GM12874 (cell line): ENCODE measurements around the gene USP13.

ENCODE experiments used
- TF ChIP-seq, protein P1 (sequence below): IDR thresholded peaks from 2 replicates; pipeline ENCODE4 v1.5.1; 2011; ENCODE audit warnings: low read depth, mild to moderate bottlenecking, control low read depth, low read length, moderate library complexity; ENCODE audit not compliant: insufficient read depth

USP13 gene

DNA sequence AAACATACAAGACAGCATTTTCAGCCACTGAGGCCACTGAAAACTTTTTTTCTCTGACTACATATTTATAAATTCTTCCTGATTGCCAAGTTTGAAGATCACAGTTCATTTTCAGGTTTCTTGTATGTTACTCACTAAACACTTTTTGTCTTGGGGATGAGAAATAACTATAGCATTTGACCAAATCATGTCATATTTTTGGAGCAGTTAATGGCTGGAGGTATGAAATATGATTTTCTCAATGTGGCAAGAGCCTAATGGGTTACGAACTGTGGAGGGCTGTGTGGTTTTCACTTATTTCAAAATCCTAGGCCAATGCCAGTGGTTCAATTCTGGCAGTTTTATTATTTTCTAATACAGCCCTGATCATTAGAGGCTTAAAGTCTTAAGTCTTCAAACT lies 64.4 kb downstream of the USP13 start:
- TF ChIP-seq, protein P1, sequence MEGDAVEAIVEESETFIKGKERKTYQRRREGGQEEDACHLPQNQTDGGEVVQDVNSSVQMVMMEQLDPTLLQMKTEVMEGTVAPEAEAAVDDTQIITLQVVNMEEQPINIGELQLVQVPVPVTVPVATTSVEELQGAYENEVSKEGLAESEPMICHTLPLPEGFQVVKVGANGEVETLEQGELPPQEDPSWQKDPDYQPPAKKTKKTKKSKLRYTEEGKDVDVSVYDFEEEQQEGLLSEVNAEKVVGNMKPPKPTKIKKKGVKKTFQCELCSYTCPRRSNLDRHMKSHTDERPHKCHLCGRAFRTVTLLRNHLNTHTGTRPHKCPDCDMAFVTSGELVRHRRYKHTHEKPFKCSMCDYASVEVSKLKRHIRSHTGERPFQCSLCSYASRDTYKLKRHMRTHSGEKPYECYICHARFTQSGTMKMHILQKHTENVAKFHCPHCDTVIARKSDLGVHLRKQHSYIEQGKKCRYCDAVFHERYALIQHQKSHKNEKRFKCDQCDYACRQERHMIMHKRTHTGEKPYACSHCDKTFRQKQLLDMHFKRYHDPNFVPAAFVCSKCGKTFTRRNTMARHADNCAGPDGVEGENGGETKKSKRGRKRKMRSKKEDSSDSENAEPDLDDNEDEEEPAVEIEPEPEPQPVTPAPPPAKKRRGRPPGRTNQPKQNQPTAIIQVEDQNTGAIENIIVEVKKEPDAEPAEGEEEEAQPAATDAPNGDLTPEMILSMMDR, result no peak

DNA sequence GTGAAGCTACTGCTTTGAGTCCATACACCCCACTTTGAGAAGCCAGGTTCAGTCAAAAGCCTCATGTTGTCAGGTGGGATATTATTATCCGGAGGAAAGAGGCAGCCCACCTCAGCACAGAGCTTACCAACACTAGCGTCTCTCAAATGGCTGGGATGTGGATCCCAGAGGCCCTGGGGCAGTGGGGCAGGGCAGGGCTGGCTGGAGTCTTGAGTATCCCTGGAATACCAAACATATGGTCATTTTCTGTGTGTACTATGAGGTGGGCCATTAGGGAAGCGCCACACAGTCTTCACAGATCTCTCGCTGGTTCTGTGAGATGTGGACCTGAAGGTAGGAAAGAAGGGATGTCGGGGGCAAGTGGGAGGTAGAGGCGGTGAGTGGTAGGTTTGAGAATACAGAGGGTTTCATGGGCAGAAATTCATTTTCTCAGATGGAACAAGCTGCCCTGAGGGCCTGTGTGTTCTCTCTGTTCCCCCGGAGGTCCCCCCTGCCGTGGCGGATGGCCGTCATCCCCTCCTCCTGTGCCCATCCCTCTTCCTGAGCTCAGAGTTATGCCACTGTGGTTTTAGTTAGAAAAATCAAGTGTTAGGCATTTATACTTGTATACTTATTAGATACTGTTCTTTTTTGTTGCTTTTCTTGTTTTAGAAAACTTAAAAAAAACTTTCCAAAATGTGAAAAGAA lies 66.4 kb downstream of the USP13 start:
- TF ChIP-seq, protein P1, result no peak

DNA sequence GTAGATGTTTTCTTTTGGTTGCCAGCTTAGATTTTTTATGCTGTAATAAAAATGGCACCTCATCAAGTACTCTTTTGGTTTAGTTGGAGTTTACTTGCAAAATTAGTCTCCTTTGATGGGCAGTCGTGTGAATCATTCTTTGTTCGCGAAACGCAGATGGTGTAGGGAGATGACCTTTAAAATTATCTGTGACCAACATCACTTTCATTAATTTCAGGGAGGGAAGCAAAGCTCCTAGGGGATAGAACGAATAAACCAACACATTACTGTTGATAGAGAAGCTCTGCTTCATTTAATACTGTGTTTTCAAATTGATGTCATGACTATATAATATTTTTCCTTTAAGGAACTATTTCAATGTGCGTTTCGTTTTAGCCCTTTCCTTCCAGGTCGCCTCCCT lies 67.4 kb downstream of the USP13 start:
- TF ChIP-seq, protein P1, result no peak

DNA sequence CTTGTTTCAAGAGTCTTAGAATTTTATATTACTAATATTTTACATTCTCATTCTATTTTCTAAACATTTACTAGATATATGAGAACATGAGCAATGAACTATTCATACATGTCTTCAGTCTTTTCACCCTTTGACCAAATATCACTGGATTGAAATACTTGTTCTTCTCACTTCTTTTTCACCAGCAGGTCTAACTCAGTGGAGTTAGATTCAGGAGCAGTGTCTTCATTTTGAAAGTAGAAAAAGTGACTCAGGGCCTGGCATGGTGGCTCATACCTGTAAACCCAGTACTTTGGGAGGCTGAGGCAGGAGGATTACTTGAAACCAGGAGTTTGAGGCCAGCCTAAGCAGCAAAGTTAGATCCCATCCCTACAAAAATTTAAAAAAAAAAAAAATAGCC lies 70.8 kb downstream of the USP13 start:
- TF ChIP-seq, protein P1, result no peak

DNA sequence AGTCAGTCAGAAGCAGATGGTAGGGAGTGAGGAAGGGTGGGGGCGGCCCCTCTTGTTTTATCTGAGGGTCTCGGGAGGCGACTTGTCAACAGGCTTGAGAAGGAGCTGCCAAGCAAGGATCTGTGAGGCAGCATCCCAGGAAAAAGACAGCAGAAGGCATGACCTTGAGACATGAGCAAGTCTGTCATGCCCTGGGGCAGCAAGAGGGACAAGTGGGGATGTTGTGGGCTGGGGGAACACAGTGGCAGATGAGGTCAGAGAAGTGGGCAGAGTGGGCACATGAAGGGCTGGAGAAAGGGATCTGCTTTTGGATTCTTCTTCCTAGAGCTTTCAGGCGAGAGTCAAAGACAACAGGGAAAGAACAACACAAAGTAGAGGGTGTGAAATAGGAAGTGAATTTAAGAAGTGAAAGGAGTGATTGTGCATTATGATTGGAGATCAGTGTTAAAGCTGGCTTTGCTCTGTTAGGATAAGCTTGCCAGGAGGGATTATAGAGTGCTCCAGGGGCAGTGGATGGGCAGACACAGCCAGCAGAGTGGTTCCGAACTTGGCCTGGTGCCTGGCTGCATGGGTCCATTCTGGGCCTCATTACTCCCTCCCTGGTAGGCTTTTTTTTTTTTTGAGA lies 73.3 kb downstream of the USP13 start:
- TF ChIP-seq, protein P1, result no peak

DNA sequence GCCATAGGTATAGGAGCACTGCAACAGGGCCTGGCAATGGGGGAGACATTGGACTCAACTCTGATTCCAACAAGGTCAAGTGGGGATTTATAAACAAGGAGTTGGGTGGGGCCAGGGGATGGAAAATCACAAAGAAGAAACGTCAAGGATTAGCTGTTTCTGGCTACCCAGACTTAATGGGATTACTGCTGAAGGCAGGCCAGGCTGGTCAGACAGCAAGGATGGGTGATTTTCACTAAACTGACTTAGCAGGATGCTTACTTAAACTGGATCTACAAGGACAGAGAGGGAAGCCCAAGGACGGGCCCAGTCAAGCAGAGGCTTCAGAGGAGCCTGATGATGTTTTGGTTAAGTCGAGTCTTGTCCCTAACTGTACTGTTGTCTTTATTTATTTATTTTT lies 76.2 kb downstream of the USP13 start:
- TF ChIP-seq, protein P1, result no peak

DNA sequence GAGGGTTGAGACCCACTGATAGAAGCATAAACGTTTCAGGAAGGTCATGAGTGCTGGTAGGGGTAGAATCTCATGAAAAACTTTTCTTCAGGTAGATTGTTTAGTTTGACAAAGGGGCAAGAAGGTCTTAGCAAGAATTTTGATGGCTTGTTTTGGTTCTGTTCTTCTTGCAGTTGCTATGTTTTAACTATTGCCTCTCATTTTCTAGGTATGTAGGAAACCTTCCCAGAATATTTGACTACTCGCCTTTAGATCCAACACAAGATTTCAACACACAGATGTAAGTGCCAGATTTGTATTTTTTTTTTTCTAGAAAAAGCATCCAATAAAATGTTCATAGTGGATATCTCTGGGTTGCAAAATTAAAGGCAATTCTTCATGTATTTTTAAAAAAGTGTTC lies 77.1 kb downstream of the USP13 start:
- TF ChIP-seq, protein P1, result no peak
